Parietal lobe (tissue), 1 donor: Measurements from ENCODE around the gene EXD1. TPM values are rescaled to one million over a fixed set of nuclear protein-coding genes. Genes with fewer than 3 reads are reported as not detected.

Source experiments
- total RNA-seq: library from RNA; depleted of rRNA; stranded (reverse); fragments of >200 nt; gene quantifications from one replicate; pipeline ENCODE4 v1.2.3, GENCODE V29; 2014

The EXD1 gene, protein sequence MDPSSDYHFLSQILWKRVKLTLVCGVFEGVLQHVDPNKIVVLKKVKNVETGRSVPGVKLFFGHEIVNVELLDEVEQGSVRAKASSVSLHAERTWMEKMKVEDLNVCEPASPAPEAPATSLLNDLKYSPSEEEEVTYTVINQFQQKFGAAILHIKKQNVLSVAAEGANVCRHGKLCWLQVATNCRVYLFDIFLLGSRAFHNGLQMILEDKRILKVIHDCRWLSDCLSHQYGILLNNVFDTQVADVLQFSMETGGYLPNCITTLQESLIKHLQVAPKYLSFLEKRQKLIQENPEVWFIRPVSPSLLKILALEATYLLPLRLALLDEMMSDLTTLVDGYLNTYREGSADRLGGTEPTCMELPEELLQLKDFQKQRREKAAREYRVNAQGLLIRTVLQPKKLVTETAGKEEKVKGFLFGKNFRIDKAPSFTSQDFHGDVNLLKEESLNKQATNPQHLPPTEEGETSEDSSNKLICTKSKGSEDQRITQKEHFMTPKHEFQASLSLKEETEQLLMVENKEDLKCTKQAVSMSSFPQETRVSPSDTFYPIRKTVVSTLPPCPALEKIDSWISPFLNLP
- 0.63 TPM for total RNA-seq

DNA sequence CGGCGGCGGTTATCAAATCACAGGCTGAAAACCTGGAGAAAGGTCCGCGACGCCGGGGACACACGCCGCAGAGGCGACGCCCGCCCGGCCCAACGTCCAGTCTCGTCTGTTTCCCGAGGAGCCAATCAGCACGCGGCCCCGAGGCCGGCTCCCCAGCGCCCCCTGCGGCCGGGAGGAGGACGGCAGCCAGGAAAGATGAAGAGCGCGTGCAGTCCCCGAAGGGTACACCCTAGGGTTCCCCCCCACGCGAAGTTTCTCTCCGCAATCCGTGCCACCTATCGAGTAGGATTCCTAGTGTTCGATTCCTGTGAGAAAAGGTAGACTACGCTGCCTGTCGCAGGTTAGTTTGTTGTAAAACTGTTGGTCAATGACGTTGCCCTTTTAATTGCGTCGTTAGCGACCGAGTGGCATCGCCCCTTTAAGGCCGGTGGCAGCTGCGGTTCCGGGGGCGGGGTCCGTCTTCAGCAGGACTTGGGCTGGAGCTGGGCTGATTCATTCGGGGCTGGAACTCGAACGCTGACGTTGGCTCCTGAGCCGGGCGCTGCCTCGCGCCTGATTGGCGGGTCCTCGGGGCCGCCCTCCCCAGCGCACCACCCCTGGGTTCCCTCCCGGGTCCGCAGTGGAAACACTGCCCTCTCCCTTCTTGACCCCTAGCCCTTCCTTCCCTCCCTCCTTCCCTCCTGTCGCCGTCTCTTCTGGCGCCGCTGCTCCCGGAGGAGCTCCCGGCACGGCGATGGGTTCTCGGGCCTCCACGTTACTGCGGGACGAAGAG, at the start of gene EXD1, which contains the start of gene CHP1:
Gene EXD1 (minus strand): TSS at position 108 of the 772 bp plus-strand sequence. CDS start 4,182 bp downstream, outside the sequence.
Gene CHP1 (plus strand): TSS at position 619 of the 772 bp plus-strand sequence. CDS start 115 bp downstream, at position 734.

Other genes with a start within 250 kb of the EXD1 start
- 38.2 TPM for gene INO80, start 114.5 kb downstream of the EXD1 start, total RNA-seq
- 33.5 TPM for gene CHP1, start 511 bp upstream of the EXD1 start, total RNA-seq
- gene OIP5, start 101.8 kb upstream of the EXD1 start, total RNA-seq = 3.4 TPM
- 34.4 TPM for gene NUSAP1, start 102.1 kb upstream of the EXD1 start, total RNA-seq
- gene NDUFAF1, start 171.7 kb upstream of the EXD1 start, total RNA-seq = 19.1 TPM
- gene RTF1, start 186.3 kb upstream of the EXD1 start, total RNA-seq = 61.7 TPM